Heart left ventricle (tissue), 11 donors: ENCODE results near the gene GTF3C5. TPM values are rescaled to one million over a fixed set of nuclear protein-coding genes. Genes with fewer than 3 reads are reported as not detected.

Experiments
- microRNA-seq, 4 donors: library from miRNA; unstranded; fragments of <30 nt; microRNA quantifications; one replicate each; pipeline versions ENCODE4 to v1.2.0, GENCODE V29; 2017 to 2020
- polyA plus RNA-seq, 2 donors: library from polyadenylated mRNA; stranded (reverse); fragments of 200-250 nt; gene quantifications; one replicate each; pipeline ENCODE4 v1.2.3, GENCODE V29; 2013
- total RNA-seq, 9 donors: library from RNA; depleted of rRNA in 2 of 9; stranded (reverse); fragments of >200 nt in 2 of 9; fragmentation: NEBNext Ultra II Directional in 3 of 9; extraction: Animal tissue kit (Norgen Biotek cat#: 25700) in 3 of 9; gene quantifications; one replicate each; pipeline versions ENCODE4 v1.1.0 to v1.2.4, GENCODE V29; 2016 to 2023
- donor health status: ischemic (EF 13 %, LVEDD 7.1; RV severe dilation, severe dysfunction).
- donor health status: healthy with polysubstance abuse.
- donor health status: DM: no; HTN: yes; CAD: no.
- donor health status: DM: no; HTN: no; CAD: no.
- donor health status: ischemic (EF 25% LVEDD 5.7; RV mildly dilated, moderate dysfunction).
- donor health status: healthy.
- donor health status: DM: yes; HTN: yes; CAD: no.
- donor health status: PGD.
- donor health status: nonischemic (EF 23%, LVEDD 6.1; RV moderate dilation, normal function).

Gene GTF3C5
- total and polyA plus RNA-seq, 11 donors, result 22.9 to 51.7 (median 35.9) TPM

Small RNA genes within 50 kb of the gene (microRNA-seq; reads per million reads assigned to microRNA genes)
- 1.9 to 4.6 (median 3.9) reads per million in 4 donors for gene MIR6877

Other genes starting within 250 kb of the GTF3C5 start
- gene AK8, start 152.7 kb upstream of the GTF3C5 start, total RNA-seq, result 1 to 10 TPM in 1 of 9 donors, under 1 TPM in 1, not detected in 7; 0.61 to 1.4 TPM
- not detected for gene AK8, start 152.7 kb upstream of the GTF3C5 start, polyA plus RNA-seq
- 1 to 10 TPM; 2.3 to 6.9 (median 4.6) TPM for gene SPACA9, start 152.1 kb upstream of the GTF3C5 start, total RNA-seq
- 1 to 10 TPM; 1.6 to 4.6 TPM for gene SPACA9, start 152.1 kb upstream of the GTF3C5 start, polyA plus RNA-seq
- gene TSC1, start 86.4 kb upstream of the GTF3C5 start, total RNA-seq, result 10 to 100 TPM; 34.4 to 87.6 (median 55.9) TPM
- gene TSC1, start 86.4 kb upstream of the GTF3C5 start, polyA plus RNA-seq, result 10 to 100 TPM; 16.2 to 19.8 TPM
- under 1 TPM in 3 of 9 donors, not detected in 6; 0.31 to 0.39 (median 0.32) TPM for gene GFI1B, start 52.3 kb upstream of the GTF3C5 start, total RNA-seq
- under 1 TPM; 0.06 to 0.11 TPM for gene GFI1B, start 52.3 kb upstream of the GTF3C5 start, polyA plus RNA-seq
- 1 to 10 TPM; 1.1 to 4.0 (median 2.8) TPM for gene CEL, start 31.0 kb downstream of the GTF3C5 start, total RNA-seq
- 1 to 10 TPM in 1 of 2 donors, under 1 TPM in 1; 0.61 to 2.1 TPM for gene CEL, start 31.0 kb downstream of the GTF3C5 start, polyA plus RNA-seq
- 10 to 100 TPM; 17.8 to 70.1 (median 26.6) TPM for gene RALGDS, start 90.2 kb downstream of the GTF3C5 start, total RNA-seq
- gene RALGDS, start 90.2 kb downstream of the GTF3C5 start, polyA plus RNA-seq, result 10 to 100 TPM; 18.3 to 24.8 TPM
- 10 to 100 TPM in 2 of 9 donors, 1 to 10 TPM in 7; 4.6 to 22.5 (median 7.1) TPM for gene GBGT1, start 132.9 kb downstream of the GTF3C5 start, total RNA-seq
- 1 to 10 TPM; 5.4 to 7.0 TPM for gene GBGT1, start 132.9 kb downstream of the GTF3C5 start, polyA plus RNA-seq
- gene OBP2B, start 178.3 kb downstream of the GTF3C5 start, total RNA-seq, result not detected
- under 1 TPM in 1 of 2 donors, not detected in 1; 0.38 TPM for gene OBP2B, start 178.3 kb downstream of the GTF3C5 start, polyA plus RNA-seq
- gene ABO, start 244.2 kb downstream of the GTF3C5 start, total RNA-seq, result 1 to 10 TPM in 8 of 9 donors, under 1 TPM in 1; 0.91 to 3.5 (median 2.1) TPM
- gene ABO, start 244.2 kb downstream of the GTF3C5 start, polyA plus RNA-seq, result 1 to 10 TPM in 1 of 2 donors, under 1 TPM in 1; 0.43 to 1.9 TPM